ENCODE results near the gene GLA. TPM values are rescaled to one million over a fixed set of nuclear protein-coding genes. Genes with fewer than 3 reads are reported as not detected.

Gene GLA
- total RNA-seq, 1 donor from 2014 or later, result 16.9 TPM

DNA sequence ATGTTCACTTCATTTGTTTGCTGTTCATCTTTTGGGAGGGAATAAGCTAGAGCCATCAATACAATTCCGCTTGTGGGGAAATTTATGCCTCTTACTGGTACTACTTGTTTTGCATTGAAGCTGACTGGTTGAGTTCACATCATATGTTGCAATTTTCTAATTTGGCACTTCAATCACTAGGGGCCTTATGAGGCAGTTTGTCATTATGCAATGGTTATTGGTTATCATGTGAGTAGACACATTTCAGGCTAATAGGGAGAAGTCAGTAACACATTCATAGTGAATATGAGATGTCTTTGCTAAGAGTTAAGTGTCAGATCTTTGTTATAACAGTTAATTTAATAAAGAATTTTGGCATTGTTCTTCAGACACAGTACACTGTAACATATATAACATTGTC, 11.9 kb downstream of the GLA start:
- peak; percentile 27 for ATAC-seq

DNA sequence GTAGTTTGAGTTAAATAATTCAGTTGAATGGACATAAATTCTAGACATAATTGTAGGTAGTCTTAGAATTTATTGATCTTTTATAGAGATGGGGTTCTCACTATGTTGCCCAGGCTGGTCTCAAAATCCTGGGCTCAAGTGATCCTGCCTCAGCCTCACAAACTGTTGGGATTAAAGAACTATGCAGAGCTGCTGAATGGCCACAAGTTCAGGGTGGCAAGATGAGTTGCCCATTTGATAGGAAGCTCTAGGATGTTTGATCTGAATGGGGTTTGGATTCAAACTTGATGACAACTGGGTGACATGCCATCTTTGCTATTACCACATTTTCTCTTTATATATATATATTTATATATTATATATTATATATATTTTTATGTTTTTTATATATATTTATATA, 13.4 kb downstream of the GLA start:
- ATAC-seq, result no peak

GRCh38 chrX:101393530-101394305, 14.0 kb downstream of the GLA start:
- ATAC-seq, result no peak

DNA sequence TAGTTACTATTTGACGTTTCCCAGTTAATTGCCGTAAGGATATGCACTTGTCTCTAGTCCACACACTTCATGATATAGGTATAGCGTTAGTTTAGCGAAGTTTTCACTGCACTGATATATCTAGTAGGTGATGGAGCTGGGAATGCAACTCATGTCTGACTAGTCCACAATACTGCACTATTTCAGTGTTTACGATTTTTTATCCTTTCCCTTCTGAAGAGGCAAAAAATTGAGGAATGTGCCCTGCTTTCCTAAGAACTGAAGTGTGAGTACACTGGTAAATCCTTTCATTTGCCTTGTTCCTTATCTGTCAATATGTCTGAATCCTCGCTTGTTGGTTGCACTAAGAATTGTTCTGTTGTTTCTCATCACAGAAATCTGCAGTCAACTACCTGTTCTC, 15.9 kb downstream of the GLA start:
- no peak for ATAC-seq

DNA sequence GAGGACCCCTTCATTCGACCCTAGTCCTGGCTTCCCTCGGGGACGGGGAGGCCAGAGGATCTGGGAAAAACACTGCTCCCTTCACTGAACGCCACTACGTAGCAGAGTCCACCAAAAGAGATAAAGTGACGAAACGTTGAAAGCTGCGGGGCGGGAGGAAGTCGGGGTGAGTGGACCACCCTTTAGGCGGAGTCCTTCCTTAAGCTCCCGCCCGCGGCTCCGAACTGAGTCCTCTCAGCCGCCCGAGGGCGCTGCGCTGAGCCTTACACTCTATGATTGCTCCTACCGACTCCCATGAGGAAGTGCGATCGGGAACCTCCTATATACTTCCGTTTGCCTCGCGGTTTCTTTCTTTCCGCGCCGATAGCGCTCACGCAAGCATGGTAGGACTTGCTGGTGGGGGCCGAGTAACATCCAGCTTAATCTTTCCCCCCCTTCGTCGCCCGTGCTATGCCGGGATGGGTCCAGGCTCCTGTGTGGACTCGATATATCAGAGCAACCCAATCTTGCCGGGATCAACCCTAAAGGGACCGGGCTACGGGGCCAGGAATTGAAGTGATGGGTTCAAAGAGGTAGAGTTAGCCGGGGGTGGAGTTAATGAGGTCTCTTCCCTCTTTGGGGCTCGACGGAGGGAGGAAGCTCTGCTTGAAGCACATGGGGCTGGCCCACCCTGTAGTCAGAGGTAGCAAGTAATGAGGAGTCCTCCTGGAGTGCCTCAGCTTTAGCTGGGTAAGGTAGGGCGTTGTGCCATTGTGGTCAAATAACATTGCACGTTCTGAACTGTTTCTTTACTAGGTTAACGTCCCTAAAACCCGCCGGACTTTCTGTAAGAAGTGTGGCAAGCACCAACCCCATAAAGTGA, 16.8 kb downstream of the GLA start, which contains the start of gene RPL36A:
Gene RPL36A (plus strand): TSS at position 348 of the 862 bp plus-strand sequence. CDS start 33 bp downstream, at position 381.
- ATAC-seq, result peak; percentile 96

GRCh38 chrX:101388604-101389003, 19.1 kb downstream of the GLA start:
- ATAC-seq, result no peak

DNA sequence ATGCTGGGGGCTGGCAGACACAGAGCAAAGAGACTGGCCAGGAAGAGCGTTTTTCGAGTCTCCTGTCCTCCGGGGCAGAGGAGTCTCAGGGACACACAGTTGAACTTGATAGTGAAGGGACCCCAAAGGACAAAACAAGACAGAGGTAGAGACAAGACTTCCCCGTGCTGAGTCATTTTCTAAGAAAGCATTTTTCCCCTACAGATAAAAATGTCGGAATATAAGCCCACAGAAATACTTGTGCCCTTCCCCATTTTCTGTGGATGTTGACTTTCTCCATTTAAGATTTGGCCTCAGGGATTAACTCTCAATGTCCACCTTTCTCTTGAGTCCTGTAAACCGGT, 21.2 kb downstream of the GLA start:
- ATAC-seq, result no peak

- ATAC-seq, result peak; percentile 9
Observed at GRCh38 chrX:101385795-101386541, 21.8 kb downstream of the GLA start, which contains the start of gene BTK. Gene BTK (minus strand): TSS chrX:101386191. CDS start chrX:101375284, 10,907 bp downstream.

DNA sequence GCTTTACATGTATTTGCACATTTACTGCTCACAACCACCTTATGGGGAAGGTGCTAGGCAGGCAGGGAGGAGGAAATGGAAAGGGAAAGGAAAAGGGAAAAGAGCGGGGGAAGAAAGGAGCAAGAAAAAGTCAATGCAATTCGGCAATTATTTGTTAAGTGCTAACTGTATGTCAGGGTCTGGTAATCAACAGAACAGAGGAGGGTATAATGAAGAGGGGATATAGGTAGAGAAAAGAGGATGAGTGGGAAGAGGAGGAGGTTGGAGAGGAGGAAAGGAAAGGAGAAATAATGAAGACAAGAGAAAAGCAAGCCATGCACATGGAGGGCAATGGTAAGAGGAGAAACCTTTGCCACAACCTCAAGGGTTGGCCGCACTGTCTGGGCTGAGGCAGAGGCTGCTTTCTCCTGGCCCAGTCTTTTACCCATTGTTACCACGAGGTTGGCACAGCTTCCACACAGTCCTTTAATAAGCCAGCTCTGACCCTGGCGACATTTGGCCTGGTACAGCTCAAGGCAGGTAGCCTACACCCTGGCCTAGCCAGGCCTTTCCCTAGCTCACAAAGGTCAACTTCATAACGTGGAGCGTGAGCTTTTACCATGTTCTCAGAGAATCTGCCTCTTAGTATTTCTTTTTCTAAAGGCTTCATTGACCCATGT, 22.6 kb downstream of the GLA start:
- no peak for ATAC-seq

GRCh38 chrX:101383679-101384205, 24.0 kb downstream of the GLA start:
- ATAC-seq, result no peak

GRCh38 chrX:101377547-101377946, 30.2 kb downstream of the GLA start:
- ATAC-seq, result peak; percentile 43

- no peak for ATAC-seq
Observed at GRCh38 chrX:101370888-101371504, 36.7 kb downstream of the GLA start.

GRCh38 chrX:101369687-101370086, 38.0 kb downstream of the GLA start:
- ATAC-seq, result no peak

DNA sequence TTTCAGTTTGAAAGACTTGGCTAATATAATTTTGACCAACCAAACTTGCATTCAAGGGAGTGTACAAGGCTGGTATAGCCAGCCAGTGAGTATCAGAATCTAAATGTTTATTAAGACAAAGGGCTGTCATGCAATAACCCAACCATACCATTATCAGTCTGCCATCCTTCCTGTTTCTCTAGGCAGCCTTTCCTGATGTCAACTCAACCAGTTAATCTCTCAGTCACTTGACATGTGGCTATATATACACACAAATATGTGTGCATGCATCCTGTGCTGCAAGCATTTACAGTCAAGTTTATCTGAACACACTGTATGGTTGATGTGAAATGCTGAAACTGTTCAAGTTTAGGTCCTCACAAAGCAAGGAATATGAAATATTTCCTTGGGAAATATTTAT, 38.9 kb downstream of the GLA start:
- no peak for ATAC-seq

DNA sequence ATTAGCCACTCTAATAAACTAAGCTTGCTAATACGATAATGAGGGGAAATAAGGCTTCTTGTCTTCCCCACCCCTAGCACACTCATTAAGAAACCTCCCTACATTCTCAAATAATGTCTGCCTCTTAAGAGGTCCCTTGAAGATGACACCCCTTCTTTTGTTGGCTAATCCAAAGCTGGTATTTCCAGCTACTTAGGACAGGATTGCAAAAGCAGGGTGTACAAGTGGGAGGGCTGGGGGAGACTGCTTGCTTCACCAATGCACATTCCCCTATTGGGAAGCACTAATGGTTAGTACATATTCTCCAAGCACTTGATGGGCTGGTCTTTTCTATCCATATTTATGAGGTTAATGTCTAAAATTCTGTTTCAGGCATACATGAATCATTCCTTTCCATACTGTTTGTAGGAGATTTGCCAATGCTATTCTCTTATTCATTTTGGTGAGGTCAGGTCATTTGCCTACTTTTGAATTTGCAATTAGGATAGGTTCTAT, 42.4 kb downstream of the GLA start:
- ATAC-seq, result peak; percentile 73

- ATAC-seq, result no peak
Observed at GRCh38 chrX:101362757-101363156, 45.0 kb downstream of the GLA start.

- ATAC-seq, result peak; percentile 17
Observed at GRCh38 chrX:101362116-101362515, 45.6 kb downstream of the GLA start.

DNA sequence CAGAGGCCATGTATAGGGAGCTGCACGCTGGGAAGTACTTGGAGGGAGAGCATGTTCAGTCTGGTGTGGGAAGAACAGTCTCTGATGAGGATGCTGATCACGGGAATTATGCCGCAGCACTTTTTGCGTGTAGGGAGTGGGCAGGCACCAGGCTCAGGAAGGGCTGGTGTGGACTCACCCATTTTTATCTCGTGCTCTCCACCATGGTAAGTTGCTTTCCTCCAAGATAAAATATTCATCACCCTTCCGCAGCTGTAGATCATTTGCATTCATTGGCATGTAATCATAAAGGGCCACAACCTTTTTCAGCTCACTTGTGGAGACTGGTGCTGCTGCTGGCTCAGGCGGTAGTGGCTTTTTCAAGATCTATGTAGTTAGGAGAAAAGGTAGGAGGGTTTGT, 47.3 kb downstream of the GLA start:
- ATAC-seq, result no peak

- peak; percentile 45 for ATAC-seq
Observed at GRCh38 chrX:101359966-101360365, 47.8 kb downstream of the GLA start.

DNA sequence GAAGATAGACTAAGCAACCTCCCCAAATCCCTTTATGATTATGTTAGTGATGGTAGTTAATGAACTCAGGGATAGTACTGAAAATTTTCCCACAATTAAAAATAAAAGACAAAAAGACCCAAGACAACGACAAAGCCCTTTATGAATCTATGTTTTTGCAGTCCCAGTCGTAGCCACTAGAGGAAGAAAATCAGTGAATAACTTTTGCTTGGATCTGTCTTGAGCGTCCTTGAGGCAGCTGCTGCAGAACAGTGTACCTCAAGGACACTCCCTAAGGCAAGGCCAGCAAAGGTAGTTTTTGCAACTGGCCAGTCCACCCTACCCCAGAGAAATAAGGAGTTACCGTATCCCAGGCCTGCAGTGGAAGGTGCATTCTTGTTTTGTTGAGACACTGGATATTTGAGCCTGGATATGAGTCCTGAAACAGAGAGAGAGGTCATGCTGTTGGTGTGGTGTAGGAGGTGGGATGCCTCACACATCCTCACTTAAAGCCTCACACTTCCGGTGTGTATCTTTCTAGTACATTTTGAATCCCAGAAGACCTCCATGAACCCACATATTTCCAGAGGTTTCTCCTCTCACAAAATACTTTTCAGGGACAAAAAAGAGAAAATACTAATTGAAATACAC, 50.4 kb downstream of the GLA start:
- no peak for ATAC-seq

DNA sequence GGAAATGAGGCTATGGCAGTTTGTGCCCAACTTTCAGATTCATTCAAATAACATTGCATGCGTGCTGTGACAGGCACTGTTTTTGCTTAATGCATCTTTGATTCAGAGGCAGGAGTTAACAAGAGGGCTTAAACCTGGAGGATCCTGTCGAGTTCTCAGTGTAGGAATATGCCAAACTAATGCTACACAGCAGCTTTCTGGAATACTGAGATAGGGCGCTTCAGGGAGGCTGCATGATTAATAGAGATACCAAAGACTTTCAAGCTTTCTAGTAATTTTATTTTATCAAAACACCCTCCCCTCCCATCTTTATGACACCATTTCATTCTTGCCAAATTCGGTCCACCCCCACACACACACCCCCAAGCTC, 58.5 kb downstream of the GLA start:
- peak; percentile 10 for ATAC-seq

Data from esophagus mucosa (tissue), 1 donor.